Mucosa of descending colon (tissue), 3 donors: ENCODE data around the gene SPAG9. TPM values are rescaled to one million over a fixed set of nuclear protein-coding genes. Genes with fewer than 3 reads are reported as not detected.

ENCODE experiments used
- ATAC-seq: fragments of 200-7000 bp; cut with Tn5 transposase; one replicate; pipeline ENCODE4 v1.9.1; 2020; ENCODE audit warnings: mild to moderate bottlenecking, moderate library complexity
- DNase-seq, 3 donors: peaks; one replicate each; pipeline ENCODE4 v3.0.0-alpha.2; 2020
- H3K36me3 ChIP-seq: fragments of 200-600 bp; one replicate; pipeline ENCODE4 v1.8.0; 2021; ENCODE audit warnings: low read depth, mild to moderate bottlenecking
- H3K4me1 ChIP-seq: fragments of 200-600 bp; one replicate; pipeline ENCODE4 v1.8.0; 2021; ENCODE audit warnings: low read depth, mild to moderate bottlenecking
- H3K4me3 ChIP-seq: fragments of 200-600 bp; one replicate; pipeline ENCODE4 v1.8.0; 2021; ENCODE audit warnings: mild to moderate bottlenecking
- H3K9me3 ChIP-seq: fragments of 200-600 bp; one replicate; pipeline ENCODE4 v1.8.0; 2021; ENCODE audit warnings: mild to moderate bottlenecking
- CTCF ChIP-seq: fragments of 200-600 bp; IDR thresholded peaks from one replicate; pipeline ENCODE4 v1.8.0; 2022; ENCODE audit warnings: antibody characterized with exemption, mild to moderate bottlenecking
- intact Hi-C, 2 donors: fragments of 100-400 bp; cut with DNase I in 1 of 2; cut with micrococcal nuclease in 1 of 2; formaldehyde crosslinking; loops; one replicate each; pipeline versions ENCODE4 v1.11.0 to v1.11.1; 2022; cut with DNase I, micrococcal nuclease
- total RNA-seq, 3 donors: library from RNA; stranded (reverse); fragmentation: NEBNext Ultra II Directional in 2 of 3; extraction: Animal tissue kit (Norgen Biotek cat#: 25700) in 2 of 3; gene quantifications; one replicate each; pipeline versions ENCODE4 v1.2.1 to v1.2.4, GENCODE V29; 2021 to 2023
- donor health status: DM: no; HTN: no; CAD: no; lungs with moderate emphysema.
- donor health status: DM: no; HTN: no; CAD: no.
- donor health status: DM: no; HTN: yes; CAD: no.

Gene SPAG9
- total RNA-seq, 3 donors from 2014 or later, result 64.1 to 96.7 (median 79.8) TPM

GRCh38 chr17:50934672-50935220 is 185.9 kb downstream of the SPAG9 start:
- ATAC-seq, result no peak
- peaks cover 17% of the 10 kb centered on the region for H3K4me1 ChIP-seq
- intact Hi-C loops, result no loop called here
- no peak overlapping the region for H3K4me3 ChIP-seq
- H3K36me3 ChIP-seq, result no peaks in the 10 kb centered on the region
- peak in 1 of 3 donors; percentile 27 for DNase-seq
- TF ChIP-seq CTCF, result no peak
- H3K9me3 ChIP-seq, result no peaks in the 10 kb centered on the region

GRCh38 chr17:50934161-50934560 is 186.5 kb downstream of the SPAG9 start:
- no peak for ATAC-seq
- TF ChIP-seq CTCF, result no peak
- no peaks in the 10 kb centered on the region for H3K36me3 ChIP-seq
- intact Hi-C loops, result no loop called here
- no peak for DNase-seq
- H3K4me3 ChIP-seq, result no peak overlapping the region
- no peaks in the 10 kb centered on the region for H3K9me3 ChIP-seq
- peaks cover 17% of the 10 kb centered on the region for H3K4me1 ChIP-seq

- H3K9me3 ChIP-seq, result no peaks in the 10 kb centered on the region
- DNase-seq (peak; percentile 75 to 86 (median 85)), ATAC-seq (peak; percentile 87)
- peak overlapping the region; percentile 0 for H3K4me3 ChIP-seq
- intact Hi-C loops, result no loop called here
- H3K36me3 ChIP-seq, result no peaks in the 10 kb centered on the region
- no peak for TF ChIP-seq CTCF
- peaks cover 17% of the 10 kb centered on the region for H3K4me1 ChIP-seq
Observed at GRCh38 chr17:50931144-50931908, 189.3 kb downstream of the SPAG9 start.

GRCh38 chr17:50928646-50929045 is 192.0 kb downstream of the SPAG9 start:
- no peak for TF ChIP-seq CTCF
- intact Hi-C loops, result no loop called here
- ATAC-seq (no peak), DNase-seq (no peak)
- peaks cover 6% of the 10 kb centered on the region for H3K4me1 ChIP-seq
- no peaks in the 10 kb centered on the region for H3K36me3 ChIP-seq
- H3K9me3 ChIP-seq, result no peaks in the 10 kb centered on the region
- no peak overlapping the region for H3K4me3 ChIP-seq

GRCh38 chr17:50927287-50927686 is 193.4 kb downstream of the SPAG9 start:
- no peak for ATAC-seq

More at GRCh38 chr17:50927287-50927686, 193.4 kb downstream of the SPAG9 start:
- Histone ChIP-seq H3K4me1 (peaks cover 18% of the 10 kb centered on the region), H3K36me3 (no peaks in the 10 kb centered on the region), H3K4me3 (no peak overlapping the region), H3K9me3 (no peaks in the 10 kb centered on the region)
- no peak for TF ChIP-seq CTCF
- DNase-seq, result no peak
- intact Hi-C loops, result no loop called here
